ENCODE results near the gene PSMA8.
"Not testable (repeated sequence)": the region's sequence is repeated elsewhere in the genome, so short reads cannot be mapped to it uniquely, and the experiment has no call there.

GRCh38 chr18:26128192-26128591 is 5.5 kb upstream of the PSMA8 start:
- TF ChIP-seq CTCF (conservative IDR thresholded peaks at IDR 0.05; ENCODE audit: low read length); EZH2phosphoT487 (IDR thresholded peaks at IDR 0.05; ENCODE audit: borderline replicate concordance, low read depth, low read length): not testable (repeated sequence)

Measured in OCI-LY7 (cell line).